IPS DF 6.9 (cell line): ENCODE results near the gene CSHL1.

ENCODE experiments used
- DNase-seq: peaks from one replicate; pipeline ENCODE4 v3.0.0-alpha.2; 2013; ENCODE audit warnings: low read depth, low spot score
- H3K27ac ChIP-seq: one replicate; pipeline ENCODE4 v1.5.1; 2013; ENCODE audit warnings: low read length, control low read depth
- H3K27me3 ChIP-seq: 2 replicates; pipeline ENCODE4 v1.6.1; 2013; ENCODE audit warnings: mild to moderate bottlenecking, low read length; ENCODE audit not compliant: control insufficient read depth, insufficient read depth
- H3K36me3 ChIP-seq: 2 replicates; pipeline ENCODE4 v1.6.1; 2013; ENCODE audit warnings: low read length; ENCODE audit not compliant: control insufficient read depth, insufficient read depth
- H3K4me1 ChIP-seq: 2 replicates; pipeline ENCODE4 v1.6.1; 2013; ENCODE audit warnings: low read length; ENCODE audit not compliant: control insufficient read depth, insufficient read depth
- H3K4me3 ChIP-seq: 2 replicates; pipeline ENCODE4 v1.5.1; 2013; ENCODE audit warnings: mild to moderate bottlenecking, low read length
- H3K9me3 ChIP-seq: 2 replicates; pipeline ENCODE4 v1.6.1; 2013; ENCODE audit warnings: low read length, inconsistent platforms; ENCODE audit not compliant: control insufficient read depth, insufficient read depth
- WGBS: extraction: QIAGEN DNeasy Blood & Tissue Kit; methylation state at CpG from one replicate; pipeline ENCODE4 v1.1.7; 2013; ENCODE audit warnings: mixed read lengths, missing lambda C conversion rate; ENCODE audit not compliant: insufficient read length, insufficient coverage; 5-methylcytosine and 5-hydroxymethylcytosine counted together

The CSHL1 gene

GRCh38 chr17:63947711-63948330 is 36.8 kb upstream of the CSHL1 start:
- Histone ChIP-seq H3K4me1 (peaks cover 3% of the 10 kb centered on the region), H3K27me3 (no peaks in the 10 kb centered on the region), H3K4me3 (no peak overlapping the region), H3K9me3 (no peaks in the 10 kb centered on the region), H3K36me3 (peaks cover 1% of the 10 kb centered on the region; the same call in 1 of the 2 replicates), H3K27ac (no peak overlapping the region)
- no CpG with 5 or more reads among the region's 18 CpGs for WGBS
- DNase-seq: no peak

- Histone ChIP-seq H3K4me3 (no peak overlapping the region), H3K27ac (no peak overlapping the region), H3K27me3 (no peaks in the 10 kb centered on the region), H3K4me1 (peaks cover 3% of the 10 kb centered on the region), H3K36me3 (peaks cover 7% of the 10 kb centered on the region; the same call in 1 of the 2 replicates), H3K9me3 (no peaks in the 10 kb centered on the region)
- WGBS: no CpG with 5 or more reads among the region's 20 CpGs
- no peak for DNase-seq
Measured at GRCh38 chr17:63946440-63947363, 35.6 kb upstream of the CSHL1 start.

- Histone ChIP-seq H3K4me3 (no peak overlapping the region), H3K4me1 (peaks cover 3% of the 10 kb centered on the region)
- DNase-seq: no peak
Measured at GRCh38 chr17:63945784-63946439, 34.9 kb upstream of the CSHL1 start.

GRCh38 chr17:63944736-63945499 is 33.9 kb upstream of the CSHL1 start:
- whole genome bisulfite sequencing: no CpG with 5 or more reads among the region's 24 CpGs
- H3K27ac ChIP-seq: no peak overlapping the region

More at GRCh38 chr17:63945784-63946439, 34.9 kb upstream of the CSHL1 start:
- no CpG with 5 or more reads among the region's 6 CpGs for WGBS
- Histone ChIP-seq H3K9me3 (no peaks in the 10 kb centered on the region), H3K27me3 (no peaks in the 10 kb centered on the region), H3K36me3 (peaks cover 7% of the 10 kb centered on the region; the same call in 1 of the 2 replicates), H3K27ac (no peak overlapping the region)

GRCh38 chr17:63943745-63944144 is 32.7 kb upstream of the CSHL1 start:
- Histone ChIP-seq H3K36me3 (peaks cover 7% of the 10 kb centered on the region; the same call in 1 of the 2 replicates), H3K27me3 (no peaks in the 10 kb centered on the region), H3K4me1 (peaks cover 3% of the 10 kb centered on the region), H3K9me3 (no peaks in the 10 kb centered on the region), H3K27ac (no peak overlapping the region), H3K4me3 (no peak overlapping the region)
- no peak for DNase-seq
- no CpG with 5 or more reads among the region's 9 CpGs for WGBS

More at GRCh38 chr17:63944736-63945499, 33.9 kb upstream of the CSHL1 start:
- Histone ChIP-seq H3K36me3 (peaks cover 7% of the 10 kb centered on the region; the same call in 1 of the 2 replicates), H3K27me3 (no peaks in the 10 kb centered on the region), H3K4me3 (no peak overlapping the region), H3K4me1 (peaks cover 3% of the 10 kb centered on the region), H3K9me3 (no peaks in the 10 kb centered on the region)
- no peak for DNase-seq

GRCh38 chr17:63942309-63942985 is 31.4 kb upstream of the CSHL1 start:
- no peak overlapping the region for H3K4me3 ChIP-seq
- no CpG with 5 or more reads among the region's 21 CpGs for WGBS
- DNase-seq: no peak
- peaks cover 7% of the 10 kb centered on the region; the same call in 1 of the 2 replicates for H3K36me3 ChIP-seq
- H3K9me3 ChIP-seq: no peaks in the 10 kb centered on the region
- peaks cover 3% of the 10 kb centered on the region for H3K4me1 ChIP-seq
- no peaks in the 10 kb centered on the region for H3K27me3 ChIP-seq
- H3K27ac ChIP-seq: no peak overlapping the region

- H3K4me1 ChIP-seq: peaks cover 3% of the 10 kb centered on the region
- H3K27me3 ChIP-seq: no peaks in the 10 kb centered on the region
- no CpG with 5 or more reads among the region's 23 CpGs for WGBS
Measured at GRCh38 chr17:63941751-63942150, 30.7 kb upstream of the CSHL1 start.

GRCh38 chr17:63941162-63941561 is 30.1 kb upstream of the CSHL1 start:
- no CpG with 5 or more reads among the region's 12 CpGs for WGBS
- Histone ChIP-seq H3K36me3 (peaks cover 7% of the 10 kb centered on the region; the same call in 1 of the 2 replicates), H3K4me3 (no peak overlapping the region), H3K27me3 (no peaks in the 10 kb centered on the region), H3K9me3 (no peaks in the 10 kb centered on the region), H3K27ac (no peak overlapping the region), H3K4me1 (no peaks in the 10 kb centered on the region)
- DNase-seq: no peak

More at GRCh38 chr17:63941751-63942150, 30.7 kb upstream of the CSHL1 start:
- H3K9me3 ChIP-seq: no peaks in the 10 kb centered on the region
- no peak for DNase-seq
- H3K36me3 ChIP-seq: peaks cover 7% of the 10 kb centered on the region; the same call in 1 of the 2 replicates
- no peak overlapping the region for H3K27ac ChIP-seq
- no peak overlapping the region for H3K4me3 ChIP-seq

- Histone ChIP-seq H3K4me1 (no peaks in the 10 kb centered on the region), H3K9me3 (no peaks in the 10 kb centered on the region), H3K27ac (no peak overlapping the region), H3K4me3 (no peak overlapping the region), H3K27me3 (no peaks in the 10 kb centered on the region), H3K36me3 (peaks cover 7% of the 10 kb centered on the region; the same call in 1 of the 2 replicates)
- no peak for DNase-seq
- no CpG with 5 or more reads among the region's 14 CpGs for WGBS
Measured at GRCh38 chr17:63940584-63940983, 29.5 kb upstream of the CSHL1 start.
